NCI-H82 (cell line): ENCODE measurements around the gene TLE1.

Experiments used
- DNase-seq: peaks from one replicate; lab custom pipeline; 2025; lab: John Stamatoyannopoulos, UW

TLE1 gene

GRCh38 chr9:81686614-81687520 is 2.5 kb downstream of the TLE1 start:
- peak; percentile 90 for DNase-seq

- DNase-seq: no peak
These were observed 3.4 kb downstream of the TLE1 start for GRCh38 chr9:81685763-81686613.

DNA sequence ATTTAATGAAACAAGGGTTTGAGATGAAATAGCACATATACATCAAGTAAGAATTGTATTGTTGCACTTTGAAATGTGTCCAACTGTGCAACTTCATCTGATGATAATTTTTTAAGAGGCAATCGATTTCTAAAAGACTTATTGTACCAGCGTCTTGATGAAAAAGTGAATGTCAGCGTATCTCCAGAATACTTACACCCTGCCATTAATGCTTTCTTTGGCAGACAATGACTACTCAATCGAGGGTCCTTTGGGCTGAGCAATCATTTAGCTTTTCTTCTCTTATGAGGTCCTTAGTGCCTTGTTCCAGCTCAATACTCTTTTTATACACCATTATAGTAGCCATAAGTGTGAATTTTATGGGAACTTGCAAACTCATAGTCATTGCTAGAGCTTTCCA is 4.7 kb downstream of the TLE1 start:
- DNase-seq: no peak

- DNase-seq: peak; percentile 16
These were observed 5.6 kb downstream of the TLE1 start for GRCh38 chr9:81683704-81684103.

GRCh38 chr9:81683238-81683637 is 6.1 kb downstream of the TLE1 start:
- DNase-seq: no peak

GRCh38 chr9:81682797-81683196 is 6.5 kb downstream of the TLE1 start:
- DNase-seq: no peak

- DNase-seq: no peak
These were observed 7.2 kb downstream of the TLE1 start for GRCh38 chr9:81682177-81682576.

GRCh38 chr9:81680506-81680905 is 8.8 kb downstream of the TLE1 start:
- peak; percentile 54 for DNase-seq

DNA sequence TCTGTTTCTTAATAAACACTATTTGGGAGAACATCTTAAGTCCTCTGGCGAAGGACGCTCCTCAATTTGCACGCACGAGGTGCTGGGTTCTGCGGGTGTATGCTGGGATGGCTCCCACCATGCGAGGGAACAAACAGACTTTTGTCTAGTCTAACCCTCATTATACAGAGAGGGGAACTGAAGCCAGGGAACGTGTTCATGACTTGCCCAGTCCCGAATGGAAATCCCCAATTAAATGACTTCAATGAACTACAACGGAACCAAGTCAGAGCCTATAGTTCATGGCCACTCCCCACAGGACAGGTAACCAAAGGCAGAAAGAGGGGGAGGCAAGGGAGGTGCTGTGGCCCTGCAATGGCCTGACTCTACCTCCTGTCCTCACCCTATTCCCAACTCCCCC is 9.3 kb downstream of the TLE1 start:
- no peak for DNase-seq

DNA sequence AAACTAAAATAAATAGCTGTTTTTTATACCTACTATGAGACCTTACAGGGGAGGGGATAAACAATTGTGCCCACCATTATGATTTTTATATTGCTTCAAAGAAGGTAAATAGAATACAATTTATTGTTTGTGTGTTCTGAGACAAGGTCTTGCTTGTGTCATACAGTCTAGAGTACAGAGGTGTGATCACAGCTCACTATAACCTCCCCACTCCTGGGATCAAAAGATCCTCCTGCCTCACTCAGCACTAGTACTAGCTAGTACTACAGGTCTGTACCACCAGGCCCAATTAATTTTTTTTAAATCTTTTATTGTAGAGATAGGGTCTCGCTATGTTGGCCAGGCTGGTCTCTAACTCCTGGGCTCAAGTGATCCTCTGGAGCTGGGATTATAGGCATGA is 11.3 kb downstream of the TLE1 start:
- no peak for DNase-seq

- DNase-seq: no peak
These were observed 13.0 kb downstream of the TLE1 start for GRCh38 chr9:81676395-81676794.

- DNase-seq: no peak
These were observed 16.0 kb downstream of the TLE1 start for GRCh38 chr9:81673310-81673709.

DNA sequence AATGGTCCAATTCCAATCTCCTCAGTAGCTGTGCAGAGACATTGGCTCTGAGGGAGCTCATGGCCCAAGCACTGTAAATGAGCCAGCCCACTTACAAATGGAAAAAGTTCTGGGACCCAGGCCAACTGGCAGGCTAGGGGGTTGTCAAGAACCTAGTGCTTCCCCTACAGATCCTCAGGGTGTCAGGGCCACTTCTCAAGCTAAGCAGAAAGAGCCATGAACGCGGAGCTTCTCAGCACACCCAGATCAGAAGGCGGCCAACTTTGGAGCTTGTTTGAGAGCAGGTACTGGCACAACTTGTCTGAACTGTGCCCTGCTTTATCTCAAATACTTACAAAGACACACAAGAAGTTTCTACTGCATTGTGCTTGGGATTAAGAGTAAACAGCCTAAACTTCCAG is 17.5 kb downstream of the TLE1 start:
- DNase-seq: no peak

DNA sequence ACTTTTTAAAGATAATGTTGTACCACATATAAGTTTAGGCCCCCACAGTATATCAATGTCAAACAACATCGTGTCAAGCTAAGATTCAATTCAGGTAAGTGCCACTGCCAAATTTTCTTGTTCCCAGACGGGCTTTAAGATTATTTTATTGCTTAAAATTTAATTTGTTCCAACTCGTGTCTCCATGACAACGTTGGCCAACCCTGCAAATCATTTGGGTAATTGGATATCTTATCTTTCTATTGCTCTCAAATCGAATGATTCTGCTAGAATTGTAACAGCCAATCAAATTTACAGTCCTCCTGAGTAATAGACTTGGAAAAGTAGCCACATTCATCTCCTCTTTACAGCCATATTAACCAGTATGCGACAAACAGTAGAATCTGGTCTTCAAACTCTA is 19.5 kb downstream of the TLE1 start:
- DNase-seq: no peak

- DNase-seq: peak; percentile 26
These were observed 20.2 kb downstream of the TLE1 start for GRCh38 chr9:81669041-81669651.

DNA sequence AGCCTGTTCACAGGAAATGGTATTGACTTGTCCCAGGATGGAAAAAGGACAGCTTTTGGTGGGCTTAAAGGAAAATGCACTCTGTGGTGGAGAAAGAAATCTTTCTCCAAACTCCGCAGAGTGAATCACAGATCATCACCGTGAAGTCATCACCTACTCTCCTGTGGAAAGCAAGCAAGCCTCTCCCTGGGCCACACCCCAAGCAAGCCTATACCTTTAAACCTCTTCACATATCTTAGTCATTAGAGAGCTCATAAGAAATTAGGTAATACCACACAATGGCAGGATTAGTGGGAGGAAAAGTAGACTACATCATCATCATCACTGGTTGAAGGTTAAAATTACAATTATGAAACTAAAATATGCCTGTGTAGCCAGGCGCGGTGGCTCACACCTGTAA is 23.2 kb downstream of the TLE1 start:
- DNase-seq: no peak

GRCh38 chr9:81665322-81665871 is 23.9 kb downstream of the TLE1 start:
- DNase-seq: no peak

DNA sequence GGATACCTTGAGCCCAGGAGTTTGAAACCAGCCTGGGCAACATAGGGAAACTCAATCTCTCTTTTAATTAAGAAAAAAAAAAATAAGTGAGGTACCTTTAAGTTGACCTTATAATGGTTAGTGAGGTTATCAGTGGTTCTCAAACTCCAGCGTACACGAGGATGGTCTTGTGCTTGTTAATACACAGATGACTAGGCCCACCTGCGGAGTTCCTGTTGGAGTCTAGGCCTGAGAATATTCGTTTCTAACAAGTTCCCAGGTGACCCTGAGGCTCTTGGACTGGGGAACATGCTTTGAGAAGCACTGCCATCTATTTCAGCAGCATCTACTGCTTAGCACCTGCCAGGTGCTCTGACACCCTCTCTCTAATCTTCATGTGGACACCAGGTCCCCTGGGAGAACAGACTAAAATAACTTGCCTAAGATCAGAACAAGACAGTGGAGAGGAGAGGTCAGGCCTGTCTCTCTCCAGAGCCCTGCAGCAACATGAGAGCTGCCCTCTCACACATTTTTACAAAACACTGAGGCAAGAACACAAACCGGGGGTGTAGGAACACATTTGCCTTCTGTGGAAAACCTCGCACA is 24.6 kb downstream of the TLE1 start:
- DNase-seq: peak; percentile 38

DNA sequence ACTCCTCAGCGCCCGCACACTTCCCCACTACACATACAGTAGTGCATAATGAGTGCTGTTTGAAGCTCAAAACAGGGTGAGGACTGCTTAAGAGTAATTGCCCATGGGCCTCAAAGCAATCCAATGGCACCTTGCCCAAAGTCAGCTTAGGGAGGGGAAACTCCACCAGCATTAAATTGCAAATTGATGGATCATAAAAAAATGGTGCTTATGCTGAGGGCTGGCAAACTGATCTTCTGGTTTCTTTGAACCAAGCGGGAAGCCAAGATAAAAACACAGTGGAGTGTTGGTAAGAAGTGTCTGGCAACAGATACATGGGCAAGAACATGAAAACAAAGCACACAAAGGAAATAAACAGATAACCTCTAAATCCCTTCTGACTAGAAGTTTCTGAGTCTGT is 28.0 kb downstream of the TLE1 start:
- DNase-seq: peak; percentile 25

DNA sequence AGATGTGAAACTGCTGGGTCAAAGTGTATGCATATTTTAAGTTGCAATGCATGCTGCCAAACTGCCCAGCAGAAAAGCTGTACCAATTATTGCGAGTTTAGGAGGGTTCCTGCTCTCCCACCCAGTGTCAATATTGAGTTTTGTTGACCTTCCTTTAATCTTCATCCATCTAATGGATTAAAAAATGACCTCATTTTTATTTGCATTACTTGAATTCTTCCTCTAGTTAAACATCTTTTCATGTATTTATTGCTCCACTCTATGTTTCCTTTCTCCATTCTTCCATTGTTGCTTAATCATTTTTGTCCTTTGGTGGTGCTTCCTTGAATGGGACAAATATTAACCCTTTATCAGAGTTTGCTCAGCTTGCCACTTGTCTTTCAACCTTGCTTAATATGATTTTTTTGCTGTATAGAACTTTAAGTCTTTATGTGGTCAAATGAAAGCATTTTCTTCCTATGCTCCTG is 32.4 kb downstream of the TLE1 start:
- no peak for DNase-seq

DNA sequence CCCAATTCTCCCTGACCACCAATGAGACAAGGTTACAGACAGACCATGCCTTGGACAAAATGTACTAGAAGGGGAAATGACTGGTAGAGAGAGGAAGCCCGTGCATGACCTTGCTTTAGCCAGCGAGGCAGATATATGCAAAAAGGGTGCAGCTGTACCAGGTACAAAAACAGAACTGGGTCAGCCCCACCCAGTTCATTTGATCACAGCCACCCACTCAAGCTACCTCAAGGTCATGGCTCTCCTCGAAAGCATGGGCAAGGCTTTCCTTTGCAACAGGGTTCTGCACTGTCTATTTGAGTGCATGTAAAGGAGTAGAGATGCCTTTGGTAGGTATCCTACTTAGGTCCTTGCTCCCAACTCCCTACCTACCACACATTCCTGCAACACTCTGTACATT is 33.3 kb downstream of the TLE1 start:
- no peak for DNase-seq

DNA sequence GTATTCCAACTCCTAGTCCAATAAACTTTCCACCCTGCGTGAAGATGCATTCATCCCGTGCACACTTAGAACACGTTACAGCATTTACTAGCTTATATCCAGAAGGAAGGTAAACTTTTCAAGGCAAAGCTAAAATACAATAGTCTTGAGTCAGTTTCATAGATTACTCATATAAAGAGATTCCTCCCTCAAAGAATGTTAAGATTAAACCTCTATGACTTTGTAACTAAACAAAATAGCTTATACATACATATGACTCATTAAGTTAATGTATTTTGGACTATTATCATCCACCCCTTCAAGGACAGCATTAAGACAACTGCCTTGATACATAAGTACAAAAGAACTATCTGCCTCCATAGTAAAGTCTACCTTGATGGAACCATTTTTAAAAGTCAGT is 36.1 kb downstream of the TLE1 start:
- DNase-seq: no peak
